ENCODE measurements around the gene ARPC2. TPM values are rescaled to one million over a fixed set of nuclear protein-coding genes. Genes with fewer than 3 reads are reported as not detected.

The ARPC2 gene
- total RNA-seq, 2 experiments from 2014 or later: 448 to 452 TPM

DNA sequence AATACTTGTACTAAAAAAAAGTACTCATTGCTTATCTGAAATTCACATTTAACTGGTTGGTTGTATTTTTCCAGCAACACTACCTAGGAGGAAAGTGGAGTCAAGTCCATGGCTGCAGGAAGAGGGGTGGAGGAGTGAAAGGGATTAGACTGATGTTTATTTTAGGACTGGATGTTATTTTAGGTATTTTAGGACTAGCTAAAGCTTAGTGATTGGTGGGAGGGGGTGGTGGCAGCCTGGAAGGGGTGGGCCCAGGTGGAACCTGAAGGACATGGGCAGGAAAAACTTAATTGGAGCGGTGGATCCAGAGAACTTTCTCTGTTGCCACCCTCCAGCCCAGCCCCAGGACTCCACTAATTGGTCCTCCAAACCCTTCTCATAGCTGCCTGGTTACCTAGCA is 79.2 kb downstream of the ARPC2 start:
- DNase-seq (no peak), ATAC-seq (ENCODE audit: poor library complexity) (no peak)
- POLR2A ChIA-PET: interaction anchor here (0.8 to 1.0 kb wide), 2 partner anchors 10 to 101 kb away, joined by 3 to 5 read pairs; no protein-coding TSS in a partner anchor
- Histone ChIP-seq H3K27me3 (ENCODE audit: control insufficient read depth in 1 of 2, insufficient read depth in 2 of 2, low read length in 2 of 2) (no peaks in the 10 kb centered on the region), H3K4me1 (ENCODE audit: insufficient read depth, low read length) (peaks cover 36% of the 10 kb centered on the region), H3K4me3 (ENCODE audit: low read length) (no peak overlapping the region), H3K36me3 (ENCODE audit: insufficient read depth, low read length) (no peaks in the 10 kb centered on the region), H3K9me3 (ENCODE audit: control insufficient read depth in 1 of 2, insufficient read depth in 1 of 2, low read length in 2 of 2) (no peaks in the 10 kb centered on the region), H3K27ac (ENCODE audit: low read depth in 1 of 2, low read length in 2 of 2) (no peak overlapping the region)
- Mint-ChIP-seq H3K27me3 (no peaks in the 10 kb centered on the region), H3K4me1 (ENCODE audit: low read depth) (peaks cover 28% of the 10 kb centered on the region), H3K9me3 (no peaks in the 10 kb centered on the region), H3K36me3 (ENCODE audit: low read depth) (peaks cover 12% of the 10 kb centered on the region), H3K27ac (no peak overlapping the region), H3K4me3 (no peak overlapping the region)
- CTCF ChIA-PET: interaction anchor here (1.7 kb wide), 1 partner anchor 100 kb away, joined by 7 read pairs; no protein-coding TSS in a partner anchor
- TF ChIP-seq, protein P1, sequence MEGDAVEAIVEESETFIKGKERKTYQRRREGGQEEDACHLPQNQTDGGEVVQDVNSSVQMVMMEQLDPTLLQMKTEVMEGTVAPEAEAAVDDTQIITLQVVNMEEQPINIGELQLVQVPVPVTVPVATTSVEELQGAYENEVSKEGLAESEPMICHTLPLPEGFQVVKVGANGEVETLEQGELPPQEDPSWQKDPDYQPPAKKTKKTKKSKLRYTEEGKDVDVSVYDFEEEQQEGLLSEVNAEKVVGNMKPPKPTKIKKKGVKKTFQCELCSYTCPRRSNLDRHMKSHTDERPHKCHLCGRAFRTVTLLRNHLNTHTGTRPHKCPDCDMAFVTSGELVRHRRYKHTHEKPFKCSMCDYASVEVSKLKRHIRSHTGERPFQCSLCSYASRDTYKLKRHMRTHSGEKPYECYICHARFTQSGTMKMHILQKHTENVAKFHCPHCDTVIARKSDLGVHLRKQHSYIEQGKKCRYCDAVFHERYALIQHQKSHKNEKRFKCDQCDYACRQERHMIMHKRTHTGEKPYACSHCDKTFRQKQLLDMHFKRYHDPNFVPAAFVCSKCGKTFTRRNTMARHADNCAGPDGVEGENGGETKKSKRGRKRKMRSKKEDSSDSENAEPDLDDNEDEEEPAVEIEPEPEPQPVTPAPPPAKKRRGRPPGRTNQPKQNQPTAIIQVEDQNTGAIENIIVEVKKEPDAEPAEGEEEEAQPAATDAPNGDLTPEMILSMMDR (IDR thresholded peaks at IDR 0.05): no peak
- intact Hi-C loops (cut with DNase I, micrococcal nuclease): no loop called here

DNA sequence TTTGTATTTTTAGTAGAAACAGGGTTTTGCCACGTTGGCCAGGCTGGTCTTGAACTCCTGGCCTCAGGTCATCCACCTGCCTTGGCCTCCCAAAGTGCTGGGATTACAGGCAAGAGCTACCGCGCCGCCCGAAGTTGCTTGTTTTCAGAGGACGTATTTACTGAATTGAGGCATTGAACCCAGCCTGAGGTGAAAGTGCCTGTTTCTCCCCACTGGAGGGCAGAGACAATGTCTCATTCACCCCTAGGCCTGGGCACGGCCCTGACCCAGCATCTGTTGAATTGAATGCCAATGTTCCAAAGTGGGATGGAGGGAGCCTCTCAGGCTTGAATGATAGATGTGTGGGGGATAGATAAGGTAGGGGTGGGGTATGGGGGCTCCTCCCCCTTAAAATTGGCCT is 79.9 kb downstream of the ARPC2 start:
- H3K9me3 ChIP-seq (ENCODE audit: control insufficient read depth in 1 of 2, insufficient read depth in 1 of 2, low read length in 2 of 2): no peaks in the 10 kb centered on the region
- peaks cover 6% of the 10 kb centered on the region for H3K36me3 Mint-ChIP-seq (ENCODE audit: low read depth)
- ATAC-seq (ENCODE audit: poor library complexity): no peak
- H3K36me3 ChIP-seq (ENCODE audit: insufficient read depth, low read length): no peaks in the 10 kb centered on the region
- no peak overlapping the region for H3K4me3 ChIP-seq (ENCODE audit: low read length)
- no peak overlapping the region for H3K27ac Mint-ChIP-seq
- POLR2A ChIA-PET: interaction anchor here (1.0 kb wide), 1 partner anchor 100 kb away, joined by 3 read pairs; no protein-coding TSS in a partner anchor
- no peaks in the 10 kb centered on the region for H3K27me3 Mint-ChIP-seq
- H3K4me3 Mint-ChIP-seq: no peak overlapping the region
- intact Hi-C loops (cut with DNase I, micrococcal nuclease): no loop called here
- CTCF ChIA-PET: interaction anchor here (1.7 kb wide), 1 partner anchor 99 kb away, joined by 7 read pairs; no protein-coding TSS in a partner anchor
- DNase-seq: no peak
- no peaks in the 10 kb centered on the region for H3K9me3 Mint-ChIP-seq
- no peaks in the 10 kb centered on the region for H3K27me3 ChIP-seq (ENCODE audit: control insufficient read depth in 1 of 2, insufficient read depth in 2 of 2, low read length in 2 of 2)
- peaks cover 26% of the 10 kb centered on the region for H3K4me1 Mint-ChIP-seq (ENCODE audit: low read depth)
- TF ChIP-seq, protein P1 (IDR thresholded peaks at IDR 0.05): no peak
- peaks cover 36% of the 10 kb centered on the region for H3K4me1 ChIP-seq (ENCODE audit: insufficient read depth, low read length)
- no peak overlapping the region for H3K27ac ChIP-seq (ENCODE audit: low read depth in 1 of 2, low read length in 2 of 2)

DNA sequence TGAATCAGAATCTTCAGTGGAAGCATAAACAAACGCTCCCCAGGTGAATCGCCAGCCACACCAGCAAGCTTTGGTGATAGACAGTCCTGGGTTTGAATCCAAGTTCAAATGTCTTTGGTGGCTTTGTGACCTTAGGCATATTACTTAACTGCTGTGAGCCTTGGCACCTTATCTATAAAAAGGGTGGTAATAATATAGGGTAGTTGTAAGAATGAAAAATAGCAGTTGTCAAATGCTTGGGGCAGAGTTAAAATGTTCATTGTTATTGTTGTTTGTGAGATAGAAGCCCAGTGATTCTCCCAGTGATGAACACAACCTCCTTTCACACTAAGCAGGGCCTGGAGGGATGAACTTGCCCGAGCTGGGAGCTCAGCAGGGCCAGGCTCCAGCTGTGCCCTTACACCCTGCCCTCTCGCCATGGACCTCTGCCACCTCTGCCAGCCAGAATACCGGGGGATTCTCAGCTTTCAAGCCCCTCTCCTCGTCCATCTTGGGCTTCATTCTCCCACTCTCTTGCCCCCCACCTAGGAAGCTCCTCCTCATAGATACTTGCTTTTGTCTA is 81.4 kb downstream of the ARPC2 start:
- no peak overlapping the region for H3K4me3 ChIP-seq (ENCODE audit: low read length)
- TF ChIP-seq, protein P1 (IDR thresholded peaks at IDR 0.05): no peak
- POLR2A ChIA-PET: interaction anchor here (0.8 to 1.2 kb wide), 2 partner anchors 9 to 11 kb away, joined by 3 read pairs; no protein-coding TSS in a partner anchor
- H3K9me3 Mint-ChIP-seq: no peaks in the 10 kb centered on the region
- peaks cover 24% of the 10 kb centered on the region for H3K4me1 ChIP-seq (ENCODE audit: insufficient read depth, low read length)
- no peak overlapping the region for H3K4me3 Mint-ChIP-seq
- ATAC-seq (ENCODE audit: poor library complexity): no peak
- H3K9me3 ChIP-seq (ENCODE audit: control insufficient read depth in 1 of 2, insufficient read depth in 1 of 2, low read length in 2 of 2): no peaks in the 10 kb centered on the region
- CTCF ChIA-PET: interaction anchor here (2.2 kb wide), 1 partner anchor 97 kb away, joined by 5 read pairs; no protein-coding TSS in a partner anchor
- intact Hi-C loops (cut with DNase I, micrococcal nuclease): no loop called here
- peaks cover 16% of the 10 kb centered on the region for H3K4me1 Mint-ChIP-seq (ENCODE audit: low read depth)
- DNase-seq: no peak
- H3K36me3 ChIP-seq (ENCODE audit: insufficient read depth, low read length): no peaks in the 10 kb centered on the region
- no peaks in the 10 kb centered on the region for H3K27me3 Mint-ChIP-seq
- H3K36me3 Mint-ChIP-seq (ENCODE audit: low read depth): no peaks in the 10 kb centered on the region
- H3K27ac Mint-ChIP-seq: no peak overlapping the region
- no peak overlapping the region for H3K27ac ChIP-seq (ENCODE audit: low read depth in 1 of 2, low read length in 2 of 2)
- H3K27me3 ChIP-seq (ENCODE audit: control insufficient read depth in 1 of 2, insufficient read depth in 2 of 2, low read length in 2 of 2): no peaks in the 10 kb centered on the region

Measured in CD4-positive, alpha-beta T cell (primary cell).